Hindlimb muscle (tissue), 1 donor: ENCODE data around the gene COX19. TPM values are rescaled to one million over a fixed set of nuclear protein-coding genes. Genes with fewer than 3 reads are reported as not detected.

ENCODE experiments used
- DNase-seq: peaks from one replicate; pipeline ENCODE4 v3.0.0-alpha.2; 2013
- polyA plus RNA-seq: library from polyadenylated mRNA; unstranded; fragments of 120-200 nt; gene quantifications from one replicate; pipeline ENCODE4 v1.2.1, GENCODE V29; 2013; ENCODE audit not compliant: insufficient read length

Gene COX19
- polyA plus RNA-seq, 1 donor: 13.1 TPM

- DNase-seq: no peak
Observed at GRCh38 chr7:991729-992656, 16.6 kb upstream of the COX19 start.

GRCh38 chr7:990933-991728, 15.8 kb upstream of the COX19 start:
- DNase-seq: no peak

- DNase-seq: no peak
Observed at GRCh38 chr7:990352-990932, 15.1 kb upstream of the COX19 start.

GRCh38 chr7:988963-989529, 13.7 kb upstream of the COX19 start:
- no peak for DNase-seq

- DNase-seq: no peak
Observed at GRCh38 chr7:988426-988911, 13.1 kb upstream of the COX19 start.

- DNase-seq: no peak
Observed at GRCh38 chr7:987909-988308, 12.6 kb upstream of the COX19 start.

- DNase-seq: no peak
Observed at GRCh38 chr7:986766-987751, 11.7 kb upstream of the COX19 start.

GRCh38 chr7:985915-986741, 10.8 kb upstream of the COX19 start:
- no peak for DNase-seq

GRCh38 chr7:985127-985416, 9.7 kb upstream of the COX19 start:
- no peak for DNase-seq

- DNase-seq: no peak
Observed at GRCh38 chr7:984361-985126, 9.2 kb upstream of the COX19 start.

- DNase-seq: no peak
Observed at GRCh38 chr7:983616-984071, 8.3 kb upstream of the COX19 start.

- DNase-seq: no peak
Observed at GRCh38 chr7:983004-983615, 7.8 kb upstream of the COX19 start, which contains the start of gene CYP2W1. Gene CYP2W1 (plus strand): TSS chr7:983181. CDS start chr7:983212, 31 bp downstream.

- no peak for DNase-seq
Observed at GRCh38 chr7:982511-983003, 7.2 kb upstream of the COX19 start.

GRCh38 chr7:981793-982510, 6.6 kb upstream of the COX19 start:
- DNase-seq: no peak

GRCh38 chr7:979886-980571, 4.7 kb upstream of the COX19 start:
- DNase-seq: no peak

GRCh38 chr7:979151-979550, 3.8 kb upstream of the COX19 start:
- DNase-seq: no peak

- no peak for DNase-seq
Observed at GRCh38 chr7:978416-979091, 3.2 kb upstream of the COX19 start.
